Measurements from ENCODE around the gene MTHFS. TPM values are rescaled to one million over a fixed set of nuclear protein-coding genes. Genes with fewer than 3 reads are reported as not detected.
"Not testable (repeated sequence)": the region's sequence is repeated elsewhere in the genome, so short reads cannot be mapped to it uniquely, and the experiment has no call there.

Gene MTHFS
- total RNA-seq, 1 donor from 2014 or later = 3.8 TPM

GRCh38 chr15:79939399-79939798, 42.6 kb upstream of the MTHFS start:
- no peak for TF ChIP-seq CTCF (IDR thresholded peaks at IDR 0.05; ENCODE audit: partially characterized antibody, unreplicated experiment)
- Mint-ChIP-seq H3K36me3 (ENCODE audit: unreplicated experiment) (no peaks in the 10 kb centered on the region), H3K9me3 (ENCODE audit: unreplicated experiment) (no peaks in the 10 kb centered on the region), H3K4me3 (ENCODE audit: unreplicated experiment) (no peak overlapping the region), H3K27me3 (ENCODE audit: unreplicated experiment) (peaks cover 4% of the 10 kb centered on the region), H3K27ac (ENCODE audit: unreplicated experiment) (no peak overlapping the region), H3K4me1 (ENCODE audit: low read depth, unreplicated experiment) (no peaks in the 10 kb centered on the region)
- no peak for DNase-seq

- no peak for DNase-seq
- Mint-ChIP-seq H3K4me1 (ENCODE audit: low read depth, unreplicated experiment) (no peaks in the 10 kb centered on the region), H3K9me3 (ENCODE audit: unreplicated experiment) (no peaks in the 10 kb centered on the region), H3K4me3 (ENCODE audit: unreplicated experiment) (no peak overlapping the region), H3K36me3 (ENCODE audit: unreplicated experiment) (no peaks in the 10 kb centered on the region), H3K27me3 (ENCODE audit: unreplicated experiment) (peaks cover 4% of the 10 kb centered on the region), H3K27ac (ENCODE audit: unreplicated experiment) (no peak overlapping the region)
- TF ChIP-seq CTCF (IDR thresholded peaks at IDR 0.05; ENCODE audit: partially characterized antibody, unreplicated experiment) = no peak
Measured at GRCh38 chr15:79938143-79938542, 41.3 kb upstream of the MTHFS start.

- not testable (repeated sequence) for H3K9me3 Mint-ChIP-seq (ENCODE audit: unreplicated experiment); H3K36me3 Mint-ChIP-seq (ENCODE audit: unreplicated experiment); DNase-seq; H3K27ac Mint-ChIP-seq (ENCODE audit: unreplicated experiment); H3K4me1 Mint-ChIP-seq (ENCODE audit: low read depth, unreplicated experiment); H3K4me3 Mint-ChIP-seq (ENCODE audit: unreplicated experiment); H3K27me3 Mint-ChIP-seq (ENCODE audit: unreplicated experiment)
Measured at GRCh38 chr15:79935556-79936201, 38.9 kb upstream of the MTHFS start.

GRCh38 chr15:79933231-79933630, 36.4 kb upstream of the MTHFS start:
- DNase-seq = no peak
- peaks cover 2% of the 10 kb centered on the region for H3K27me3 Mint-ChIP-seq (ENCODE audit: unreplicated experiment)
- H3K9me3 Mint-ChIP-seq (ENCODE audit: unreplicated experiment) = no peaks in the 10 kb centered on the region
- no peak overlapping the region for H3K4me3 Mint-ChIP-seq (ENCODE audit: unreplicated experiment)
- TF ChIP-seq CTCF (IDR thresholded peaks at IDR 0.05; ENCODE audit: partially characterized antibody, unreplicated experiment) = no peak
- H3K27ac Mint-ChIP-seq (ENCODE audit: unreplicated experiment) = no peak overlapping the region
- H3K36me3 Mint-ChIP-seq (ENCODE audit: unreplicated experiment) = no peaks in the 10 kb centered on the region
- H3K4me1 Mint-ChIP-seq (ENCODE audit: low read depth, unreplicated experiment) = no peaks in the 10 kb centered on the region

- H3K27ac Mint-ChIP-seq (ENCODE audit: unreplicated experiment) = no peak overlapping the region
- peaks cover 2% of the 10 kb centered on the region for H3K27me3 Mint-ChIP-seq (ENCODE audit: unreplicated experiment)
- no peak for DNase-seq
- H3K36me3 Mint-ChIP-seq (ENCODE audit: unreplicated experiment) = no peaks in the 10 kb centered on the region
- no peaks in the 10 kb centered on the region for H3K9me3 Mint-ChIP-seq (ENCODE audit: unreplicated experiment)
- H3K4me3 Mint-ChIP-seq (ENCODE audit: unreplicated experiment) = no peak overlapping the region
- no peaks in the 10 kb centered on the region for H3K4me1 Mint-ChIP-seq (ENCODE audit: low read depth, unreplicated experiment)
- no peak for TF ChIP-seq CTCF (IDR thresholded peaks at IDR 0.05; ENCODE audit: partially characterized antibody, unreplicated experiment)
Measured at GRCh38 chr15:79932447-79932846, 35.6 kb upstream of the MTHFS start.

Measured in glutamatergic neuron (in vitro differentiated cells).